Regular cardiac myocyte (primary cell): ENCODE data around the gene BHMT2. TPM values are rescaled to one million over a fixed set of nuclear protein-coding genes. Genes with fewer than 3 reads are reported as not detected.

Source experiments
- total RNA-seq: library from RNA; depleted of rRNA; stranded (reverse); fragments of >200 nt; gene quantifications from 2 replicates; pipeline ENCODE4 v1.2.3, GENCODE V29; 2014

BHMT2 gene
- total RNA-seq = 0.58 and 3.7 TPM in 2 replicates

GRCh38 chr5:79069488-79070349 is at the start of gene BHMT2, which contains the start of gene DMGDH:
BHMT2 (plus strand) TSS chr5:79069767; CDS start chr5:79069783, 16 bp downstream.
DMGDH (minus strand) TSS chr5:79069674; CDS start chr5:79069620, 54 bp downstream.

GRCh38 chr5:79111387-79111959 is 41.9 kb downstream of the BHMT2 start, which contains the start of gene BHMT:
BHMT (plus strand) TSS chr5:79111809; CDS start chr5:79111886, 77 bp downstream.

Other genes starting within 250 kb of the BHMT2 start
- gene ARSB, start 84.5 kb upstream of the BHMT2 start, total RNA-seq = 19.9 and 41.4 TPM in 2 replicates
- gene DMGDH, start 93 bp upstream of the BHMT2 start, total RNA-seq = 0.58 and 3.7 TPM in 2 replicates
- gene BHMT, start 42.0 kb downstream of the BHMT2 start, total RNA-seq = under 0.01 TPM in 1 of 2 replicates, not detected in the other
- gene JMY, start 166.4 kb downstream of the BHMT2 start, total RNA-seq = 5.9 and 15.8 TPM in 2 replicates